GM23338 (cell line): ENCODE measurements around the gene SP9.

Experiments
- EZH2 ChIP-seq: fragments of 200-600 bp; sonication (generic); IDR thresholded peaks from one replicate; pipeline ENCODE4 v1.8.0; 2017; ENCODE audit warnings: antibody characterized with exemption, mild to moderate bottlenecking, low read depth; ENCODE audit not compliant: unreplicated experiment
- POLR2AphosphoS5 ChIP-seq: IDR thresholded peaks from 2 replicates; pipeline ENCODE4 v1.6.1; 2016; ENCODE audit warnings: antibody characterized with exemption, low read depth
- ZNF114 ChIP-seq: fragments of 250-450 bp; sonication (Bioruptor Pico); IDR thresholded peaks from 2 replicates; pipeline ENCODE4 v1.5.0; 2020; ENCODE audit warnings: mild to moderate bottlenecking, moderate library complexity
- TF ChIP-seq, protein P1 (sequence below), 2 experiments: fragments of 200-600 bp in 1 of 2; sonication (generic) in 1 of 2; conservative IDR thresholded peaks; 2 replicates each; pipeline versions ENCODE4 v1.5.1 to v1.6.1; 2016 to 2017; ENCODE audit warnings: antibody characterized with exemption in 2 of 2, low read depth in 2 of 2, mild to moderate bottlenecking in 2 of 2, moderate library complexity in 1 of 2

DNA sequence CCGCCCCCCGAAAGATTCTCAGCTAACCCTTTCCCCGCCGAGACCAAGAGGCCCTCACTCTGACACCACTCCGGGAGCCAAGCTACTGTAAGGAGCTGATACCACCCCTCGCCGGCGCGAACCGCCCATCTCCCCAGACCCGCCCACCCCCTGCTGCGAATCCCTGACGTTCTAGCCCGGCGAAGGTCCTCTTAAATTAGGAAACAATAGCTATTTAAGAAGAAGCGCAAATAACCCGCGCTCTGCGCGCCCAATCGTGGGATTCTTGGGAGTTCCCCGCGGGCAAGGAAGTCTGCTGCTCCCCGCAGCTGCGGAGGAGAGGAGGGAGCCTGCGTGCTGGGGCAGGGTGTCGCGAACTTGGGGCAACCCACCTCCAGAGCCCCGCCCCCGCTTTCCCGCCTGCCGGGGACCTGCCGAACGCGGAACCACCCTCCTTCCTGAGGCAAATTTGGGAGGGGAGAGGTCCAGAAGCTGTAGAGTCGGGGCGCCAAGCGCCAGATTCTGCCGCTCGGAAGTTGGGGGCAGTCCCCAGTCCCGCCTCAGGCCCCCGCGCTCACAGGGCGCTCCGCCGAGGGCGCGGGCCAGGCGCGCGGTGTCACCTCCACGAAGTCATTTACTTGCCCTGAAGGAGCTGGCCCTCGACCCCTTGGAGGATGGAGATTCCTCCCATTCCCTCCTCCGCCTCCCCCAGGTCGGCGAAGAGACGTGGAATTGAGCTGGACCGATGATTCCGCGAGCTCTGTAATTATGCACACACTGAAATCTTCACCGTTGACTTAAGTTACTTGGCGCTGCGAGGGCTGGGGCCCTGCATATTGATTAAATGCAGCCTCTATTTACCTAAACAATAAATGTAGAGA is 8.4 kb upstream of the SP9 start:
- peak; percentile 66 for TF ChIP-seq EZH2
- TF ChIP-seq ZNF114 (CRISPR knock-in tag): no peak
- TF ChIP-seq, protein P1, sequence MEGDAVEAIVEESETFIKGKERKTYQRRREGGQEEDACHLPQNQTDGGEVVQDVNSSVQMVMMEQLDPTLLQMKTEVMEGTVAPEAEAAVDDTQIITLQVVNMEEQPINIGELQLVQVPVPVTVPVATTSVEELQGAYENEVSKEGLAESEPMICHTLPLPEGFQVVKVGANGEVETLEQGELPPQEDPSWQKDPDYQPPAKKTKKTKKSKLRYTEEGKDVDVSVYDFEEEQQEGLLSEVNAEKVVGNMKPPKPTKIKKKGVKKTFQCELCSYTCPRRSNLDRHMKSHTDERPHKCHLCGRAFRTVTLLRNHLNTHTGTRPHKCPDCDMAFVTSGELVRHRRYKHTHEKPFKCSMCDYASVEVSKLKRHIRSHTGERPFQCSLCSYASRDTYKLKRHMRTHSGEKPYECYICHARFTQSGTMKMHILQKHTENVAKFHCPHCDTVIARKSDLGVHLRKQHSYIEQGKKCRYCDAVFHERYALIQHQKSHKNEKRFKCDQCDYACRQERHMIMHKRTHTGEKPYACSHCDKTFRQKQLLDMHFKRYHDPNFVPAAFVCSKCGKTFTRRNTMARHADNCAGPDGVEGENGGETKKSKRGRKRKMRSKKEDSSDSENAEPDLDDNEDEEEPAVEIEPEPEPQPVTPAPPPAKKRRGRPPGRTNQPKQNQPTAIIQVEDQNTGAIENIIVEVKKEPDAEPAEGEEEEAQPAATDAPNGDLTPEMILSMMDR (conservative IDR thresholded peaks at IDR 0.05; ENCODE audit: low read depth in 2 of 2): no peak
- TF ChIP-seq POLR2AphosphoS5: no peak
